ENCODE data around the gene RINL.

DNA sequence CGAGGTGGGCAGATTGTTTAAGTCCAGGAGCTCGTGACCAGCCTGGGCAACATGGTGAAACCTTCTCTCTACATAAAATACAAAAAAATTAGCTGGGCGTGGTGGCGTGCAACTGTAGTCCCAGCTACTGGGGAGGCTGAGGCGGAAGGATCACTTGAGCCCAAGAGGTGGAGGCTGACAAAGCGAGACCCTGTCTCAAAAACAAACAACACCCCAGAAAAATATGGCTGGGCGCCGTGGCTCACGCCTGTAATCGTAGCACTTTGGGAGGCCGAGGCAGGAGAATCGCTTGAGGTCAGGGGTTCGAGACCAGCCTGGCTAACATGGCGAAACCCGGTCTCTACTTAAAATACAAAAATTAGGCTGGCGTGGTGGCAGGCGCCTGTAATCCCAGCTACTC, 24.9 kb downstream of the RINL start:
- TF ChIP-seq, protein P1, sequence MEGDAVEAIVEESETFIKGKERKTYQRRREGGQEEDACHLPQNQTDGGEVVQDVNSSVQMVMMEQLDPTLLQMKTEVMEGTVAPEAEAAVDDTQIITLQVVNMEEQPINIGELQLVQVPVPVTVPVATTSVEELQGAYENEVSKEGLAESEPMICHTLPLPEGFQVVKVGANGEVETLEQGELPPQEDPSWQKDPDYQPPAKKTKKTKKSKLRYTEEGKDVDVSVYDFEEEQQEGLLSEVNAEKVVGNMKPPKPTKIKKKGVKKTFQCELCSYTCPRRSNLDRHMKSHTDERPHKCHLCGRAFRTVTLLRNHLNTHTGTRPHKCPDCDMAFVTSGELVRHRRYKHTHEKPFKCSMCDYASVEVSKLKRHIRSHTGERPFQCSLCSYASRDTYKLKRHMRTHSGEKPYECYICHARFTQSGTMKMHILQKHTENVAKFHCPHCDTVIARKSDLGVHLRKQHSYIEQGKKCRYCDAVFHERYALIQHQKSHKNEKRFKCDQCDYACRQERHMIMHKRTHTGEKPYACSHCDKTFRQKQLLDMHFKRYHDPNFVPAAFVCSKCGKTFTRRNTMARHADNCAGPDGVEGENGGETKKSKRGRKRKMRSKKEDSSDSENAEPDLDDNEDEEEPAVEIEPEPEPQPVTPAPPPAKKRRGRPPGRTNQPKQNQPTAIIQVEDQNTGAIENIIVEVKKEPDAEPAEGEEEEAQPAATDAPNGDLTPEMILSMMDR (conservative IDR thresholded peaks at IDR 0.05; ENCODE audit: low read depth, low read length): no peak
- TF ChIP-seq EZH2 (IDR thresholded peaks at IDR 0.05; ENCODE audit: borderline replicate concordance, low read depth, low read length, poor library complexity, severe bottlenecking): no peak

Measured in A673 (cell line).